ENCODE measurements around the gene MRPL39.

Gene MRPL39

GRCh38 chr21:25580912-25581260, 26.4 kb downstream of the MRPL39 start:
- TF ChIP-seq CTCF (IDR thresholded peaks at IDR 0.05; ENCODE audit: control extremely low read depth, extremely low read depth, low read depth, missing control alignments), result no peak
- CTCF ChIA-PET, result interaction anchor here (1.5 kb wide), 1 partner anchor 28 kb away, joined by 3 read pairs; no protein-coding TSS in a partner anchor
- POLR2A ChIA-PET, result interaction anchor here (0.7 to 1.3 kb wide), 5 partner anchors 9 to 668 kb away, joined by 3 to 6 read pairs (median 3); no protein-coding TSS in a partner anchor
- DNase-seq (ENCODE audit: extremely low spot score), result no peak

GRCh38 chr21:25579226-25580013, 27.9 kb downstream of the MRPL39 start:
- no peak for DNase-seq (ENCODE audit: extremely low spot score)
- ChIA-PET POLR2A (no interaction called here), CTCF (no interaction called here)
- TF ChIP-seq CTCF (IDR thresholded peaks at IDR 0.05; ENCODE audit: control extremely low read depth, extremely low read depth, low read depth, missing control alignments), result no peak

- no peak for TF ChIP-seq CTCF (IDR thresholded peaks at IDR 0.05; ENCODE audit: control extremely low read depth, extremely low read depth, low read depth, missing control alignments)
- no peak for DNase-seq (ENCODE audit: extremely low spot score)
- ChIA-PET CTCF (no interaction called here), POLR2A (interaction anchor here (0.6 to 1.1 kb wide), 2 partner anchors 12 to 160 kb away, joined by 4 to 5 read pairs; no protein-coding TSS in a partner anchor)
Observed at GRCh38 chr21:25578056-25578961, 29.0 kb downstream of the MRPL39 start.

GRCh38 chr21:25577424-25578055, 29.7 kb downstream of the MRPL39 start:
- ChIA-PET CTCF (no interaction called here), POLR2A (interaction anchor here (1.1 kb wide), 1 partner anchor 13 kb away, joined by 5 read pairs; no protein-coding TSS in a partner anchor)
- no peak for DNase-seq (ENCODE audit: extremely low spot score)
- TF ChIP-seq CTCF (IDR thresholded peaks at IDR 0.05; ENCODE audit: control extremely low read depth, extremely low read depth, low read depth, missing control alignments), result no peak

- no peak for DNase-seq (ENCODE audit: extremely low spot score)
Observed at GRCh38 chr21:25573409-25574206, 33.7 kb downstream of the MRPL39 start.

More at GRCh38 chr21:25573409-25574206, 33.7 kb downstream of the MRPL39 start:
- no peak for TF ChIP-seq CTCF (IDR thresholded peaks at IDR 0.05; ENCODE audit: control extremely low read depth, extremely low read depth, low read depth, missing control alignments)
- POLR2A ChIA-PET, result interaction anchor here (0.7 to 0.9 kb wide), 3 partner anchors 10 to 177 kb away, joined by 3 to 14 read pairs (median 4); no protein-coding TSS in a partner anchor
- CTCF ChIA-PET, result interaction anchor here (0.7 to 1.9 kb wide), 7 partner anchors 8 to 152 kb away, joined by 3 to 4 read pairs (median 3); no protein-coding TSS in a partner anchor
